ENCODE data around the gene CNDP2. TPM values are rescaled to one million over a fixed set of nuclear protein-coding genes. Genes with fewer than 3 reads are reported as not detected.

CNDP2 gene
- total RNA-seq, 1 donor from 2014 or later, result 32.6 TPM

DNA sequence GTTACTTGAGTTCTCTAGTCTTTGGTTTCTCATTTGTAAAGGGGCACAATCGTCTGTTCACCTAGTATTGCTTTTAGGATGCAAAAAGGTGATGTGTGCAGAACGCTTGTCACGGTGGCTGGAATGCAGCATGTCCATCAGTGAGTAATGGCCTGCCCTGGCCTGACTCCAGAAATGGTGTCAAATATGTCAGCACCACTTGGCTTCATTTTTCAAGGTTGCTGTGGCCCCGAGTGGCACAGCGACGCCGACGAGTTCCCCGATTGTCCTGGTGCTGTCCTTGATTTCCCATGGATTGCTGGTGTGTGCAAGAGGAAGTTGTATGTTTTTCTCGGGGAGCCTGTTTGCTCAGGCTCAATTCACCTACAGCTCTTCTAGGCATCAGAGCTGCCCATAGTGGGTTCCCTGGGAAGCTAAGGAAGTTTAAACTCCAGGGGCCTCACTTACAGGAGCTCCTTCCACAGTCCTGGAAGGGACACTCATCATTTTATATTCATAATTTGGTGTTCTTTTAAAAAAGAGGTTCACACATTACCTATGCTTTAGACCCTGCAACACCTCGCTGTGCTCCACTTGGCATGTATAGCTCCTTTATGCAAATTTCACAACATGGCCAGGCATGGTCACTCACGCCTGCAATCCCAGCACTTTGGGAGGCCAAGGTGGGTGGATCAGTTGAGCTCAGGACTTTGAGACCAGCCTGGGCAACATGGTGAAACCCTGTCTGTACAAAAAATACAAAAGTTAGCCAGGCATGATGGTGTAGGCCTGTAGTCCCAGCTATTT is 75.9 kb downstream of the CNDP2 start:
- DNase-seq, result no peak

GRCh38 chr18:74573053-74573452 is 76.9 kb downstream of the CNDP2 start:
- DNase-seq, result no peak

Other genes with a start within 250 kb of the CNDP2 start
- 15.3 TPM for gene CYB5A, start 204.4 kb upstream of the CNDP2 start, total RNA-seq
- gene C18orf63, start 180.5 kb upstream of the CNDP2 start, total RNA-seq, result not detected
- gene DIPK1C, start 39.1 kb upstream of the CNDP2 start, total RNA-seq, result 12.3 TPM
- gene CNDP1, start 38.1 kb downstream of the CNDP2 start, total RNA-seq, result 0.16 TPM
- 31.4 TPM for gene ZNF407, start 101.5 kb downstream of the CNDP2 start, total RNA-seq

Measured in occipital lobe (tissue), 2 donors.